ENCODE measurements around the gene PDE6A.
"Not testable (repeated sequence)": the region's sequence is repeated elsewhere in the genome, so short reads cannot be mapped to it uniquely, and the experiment has no call there.

PDE6A gene

DNA sequence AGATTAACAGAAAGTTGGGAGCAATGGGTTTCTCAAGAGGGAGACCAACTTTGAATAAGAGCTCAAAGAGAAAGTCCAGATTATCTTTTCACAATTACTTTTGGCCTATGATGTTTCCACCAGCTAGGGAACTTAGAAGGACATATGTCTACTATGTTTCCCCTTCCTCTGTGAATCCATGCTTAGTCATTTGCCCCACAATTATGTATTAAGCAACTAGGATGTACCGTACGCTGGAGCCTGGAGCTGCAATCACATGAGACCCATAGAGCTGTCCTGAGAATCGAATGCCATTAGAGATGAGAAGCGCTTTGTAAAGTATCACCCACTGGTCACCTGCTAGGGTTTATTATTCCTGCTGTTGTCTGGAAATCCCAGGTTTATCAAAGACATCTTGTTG, 78.8 kb downstream of the PDE6A start:
- no peak overlapping the region for H2AFZ ChIP-seq
- H3K27me3 ChIP-seq (ENCODE audit: control insufficient read depth, insufficient read depth, low read length) = no peaks in the 10 kb centered on the region
- H3K4me1 ChIP-seq = no peaks in the 10 kb centered on the region
- H3K4me3 ChIP-seq (ENCODE audit: low read depth, low read length) = no peak overlapping the region
- H3K9ac ChIP-seq = no peak overlapping the region
- H3K4me2 ChIP-seq (ENCODE audit: low read length) = no peak overlapping the region
- no peaks in the 10 kb centered on the region for H3K9me3 ChIP-seq (ENCODE audit: control insufficient read depth, low read length)
- no peak overlapping the region for H3K27ac ChIP-seq
- no peak for TF ChIP-seq CTCF (IDR thresholded peaks at IDR 0.05)
- no peaks in the 10 kb centered on the region for H3K79me2 ChIP-seq
- no peaks in the 10 kb centered on the region for H3K36me3 ChIP-seq (ENCODE audit: control insufficient read depth, insufficient read depth, low read length)

DNA sequence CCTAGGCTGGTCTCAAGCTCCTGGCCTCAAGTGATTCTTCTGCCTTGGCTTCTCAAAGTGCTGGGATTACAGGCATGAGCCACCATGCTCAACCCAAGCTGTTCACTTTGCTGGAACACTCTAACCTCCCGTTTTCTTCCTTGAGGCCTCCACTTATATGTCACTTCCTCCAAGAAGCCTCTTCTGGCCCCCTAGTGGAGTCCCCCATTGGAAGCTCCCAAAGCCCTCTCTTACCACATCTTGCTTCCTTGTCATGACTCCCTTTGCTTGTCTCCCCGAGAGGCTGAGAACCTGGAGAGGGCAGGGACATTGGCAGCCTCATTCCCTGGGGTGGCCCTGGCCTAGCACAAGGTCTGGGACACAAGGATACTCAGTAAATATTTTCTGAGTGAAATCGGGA, 80.8 kb downstream of the PDE6A start:
- no peaks in the 10 kb centered on the region for H3K27me3 ChIP-seq (ENCODE audit: control insufficient read depth, insufficient read depth, low read length)
- no peak overlapping the region for H2AFZ ChIP-seq
- H3K36me3 ChIP-seq (ENCODE audit: control insufficient read depth, insufficient read depth, low read length) = no peaks in the 10 kb centered on the region
- no peak overlapping the region for H3K9ac ChIP-seq
- no peak overlapping the region for H3K4me3 ChIP-seq (ENCODE audit: low read depth, low read length)
- no peaks in the 10 kb centered on the region for H3K79me2 ChIP-seq
- no peaks in the 10 kb centered on the region for H3K9me3 ChIP-seq (ENCODE audit: control insufficient read depth, low read length)
- H3K27ac ChIP-seq = no peak overlapping the region
- no peaks in the 10 kb centered on the region for H3K4me1 ChIP-seq
- H3K4me2 ChIP-seq (ENCODE audit: low read length) = no peak overlapping the region
- TF ChIP-seq CTCF (IDR thresholded peaks at IDR 0.05) = no peak

DNA sequence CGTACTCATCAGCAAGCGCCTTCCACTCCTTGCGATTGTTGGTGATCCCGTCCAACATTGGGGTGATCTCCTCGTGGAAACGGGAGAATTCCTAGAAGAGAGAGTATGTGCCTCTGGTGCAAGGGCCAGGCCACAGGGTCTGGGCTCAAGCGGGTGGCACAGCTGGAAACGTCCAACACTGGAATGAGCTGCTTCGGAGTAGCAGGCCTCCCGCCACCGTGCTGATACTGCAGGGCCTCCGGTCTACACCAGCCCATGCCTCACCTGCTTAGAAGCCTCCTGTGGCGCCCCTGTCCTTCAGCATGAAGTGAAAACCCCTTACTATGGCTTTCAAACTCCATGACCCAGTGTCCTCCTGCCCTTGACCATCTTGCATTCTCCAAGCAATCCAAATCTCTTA, 81.4 kb downstream of the PDE6A start:
- H3K9ac ChIP-seq = no peak overlapping the region
- no peak overlapping the region for H3K27ac ChIP-seq
- no peaks in the 10 kb centered on the region for H3K4me1 ChIP-seq
- no peak for TF ChIP-seq CTCF (IDR thresholded peaks at IDR 0.05)
- no peaks in the 10 kb centered on the region for H3K36me3 ChIP-seq (ENCODE audit: control insufficient read depth, insufficient read depth, low read length)
- H3K4me3 ChIP-seq (ENCODE audit: low read depth, low read length) = no peak overlapping the region
- no peaks in the 10 kb centered on the region for H3K79me2 ChIP-seq
- no peak overlapping the region for H3K4me2 ChIP-seq (ENCODE audit: low read length)
- H3K9me3 ChIP-seq (ENCODE audit: control insufficient read depth, low read length) = no peaks in the 10 kb centered on the region
- H3K27me3 ChIP-seq (ENCODE audit: control insufficient read depth, insufficient read depth, low read length) = no peaks in the 10 kb centered on the region
- H2AFZ ChIP-seq = no peak overlapping the region

- Histone ChIP-seq H3K4me1 (peaks cover 6% of the 10 kb centered on the region), H3K36me3 (ENCODE audit: control insufficient read depth, insufficient read depth, low read length) (no peaks in the 10 kb centered on the region), H2AFZ (no peak overlapping the region), H3K9ac (no peak overlapping the region), H3K79me2 (no peaks in the 10 kb centered on the region), H3K4me3 (ENCODE audit: low read depth, low read length) (no peak overlapping the region), H3K4me2 (ENCODE audit: low read length) (no peak overlapping the region), H3K27me3 (ENCODE audit: control insufficient read depth, insufficient read depth, low read length) (no peaks in the 10 kb centered on the region), H3K27ac (no peak overlapping the region), H3K9me3 (ENCODE audit: control insufficient read depth, low read length) (no peaks in the 10 kb centered on the region)
- no peak for TF ChIP-seq CTCF (IDR thresholded peaks at IDR 0.05)
Observed at GRCh38 chr5:149860801-149861322, 83.7 kb downstream of the PDE6A start.

DNA sequence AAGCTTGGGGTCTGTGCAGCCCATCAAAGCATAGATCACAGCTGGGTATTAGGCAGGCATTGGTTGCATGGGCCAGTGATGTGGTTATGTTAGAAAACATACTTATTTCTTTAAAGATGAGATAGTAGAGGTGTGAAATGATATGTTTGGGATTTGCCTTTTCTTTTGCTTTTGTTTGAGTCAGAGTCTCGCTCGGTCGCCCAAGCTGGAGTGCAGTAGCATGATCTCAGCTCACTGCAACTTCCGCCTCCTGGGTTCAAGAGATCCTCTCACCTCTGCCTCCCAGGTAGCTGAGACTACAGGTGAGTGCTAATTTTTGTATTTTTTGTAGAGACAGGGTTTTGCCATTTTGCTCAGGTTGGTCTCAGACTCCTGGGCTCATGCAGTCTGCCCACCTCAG, 84.8 kb downstream of the PDE6A start:
- Histone ChIP-seq H3K27me3 (ENCODE audit: control insufficient read depth, insufficient read depth, low read length) (no peaks in the 10 kb centered on the region), H3K36me3 (ENCODE audit: control insufficient read depth, insufficient read depth, low read length) (no peaks in the 10 kb centered on the region), H2AFZ (no peak overlapping the region), H3K79me2 (no peaks in the 10 kb centered on the region), H3K4me3 (ENCODE audit: low read depth, low read length) (no peak overlapping the region), H3K4me1 (peaks cover 6% of the 10 kb centered on the region), H3K27ac (no peak overlapping the region), H3K9me3 (ENCODE audit: control insufficient read depth, low read length) (no peaks in the 10 kb centered on the region), H3K9ac (no peak overlapping the region), H3K4me2 (ENCODE audit: low read length) (no peak overlapping the region)
- TF ChIP-seq CTCF (IDR thresholded peaks at IDR 0.05) = no peak

DNA sequence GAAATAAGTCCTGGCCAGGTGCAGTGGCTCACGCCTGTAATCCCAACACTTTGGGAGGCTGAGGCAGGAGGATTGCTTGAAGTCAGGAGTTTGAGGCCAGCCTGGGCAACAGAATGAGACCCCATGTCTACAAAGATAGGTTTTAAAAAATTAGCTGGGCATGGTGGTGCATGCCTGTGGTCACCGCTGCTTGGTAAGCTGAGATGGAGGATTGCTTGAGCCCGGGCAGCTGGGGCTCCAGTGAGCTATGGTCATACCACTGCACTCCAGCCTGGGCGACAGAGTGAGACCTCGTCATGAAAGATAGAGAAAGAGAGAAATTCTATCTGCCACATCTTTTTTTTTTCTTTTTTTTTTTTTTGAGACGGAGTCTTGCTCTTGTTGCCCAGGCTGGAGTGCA, 86.1 kb downstream of the PDE6A start:
- not testable (repeated sequence) for H3K4me3 ChIP-seq (ENCODE audit: low read depth, low read length); H3K9ac ChIP-seq; H2AFZ ChIP-seq; H3K9me3 ChIP-seq (ENCODE audit: control insufficient read depth, low read length); H3K27ac ChIP-seq; H3K4me1 ChIP-seq; H3K27me3 ChIP-seq (ENCODE audit: control insufficient read depth, insufficient read depth, low read length); H3K79me2 ChIP-seq; H3K4me2 ChIP-seq (ENCODE audit: low read length); H3K36me3 ChIP-seq (ENCODE audit: control insufficient read depth, insufficient read depth, low read length)

All from parathyroid adenoma (tissue), 2 donors.